ENCODE results near the gene CMTM2. TPM values are rescaled to one million over a fixed set of nuclear protein-coding genes. Genes with fewer than 3 reads are reported as not detected.

CMTM2 gene
- total and polyA plus RNA-seq, 9 of the 15 experiments (the other 6 are each of a cell fraction or from before 2014, with no cell fraction given): not detected

GRCh38 chr16:66549284-66550131, 29.8 kb upstream of the CMTM2 start, which contains the start of gene TK2 (continued):
- peak; percentile 36 for TF ChIP-seq TFAP4 (CRISPR knock-in tag; IDR thresholded peaks at IDR 0.05; ENCODE audit: borderline replicate concordance)
- TF ChIP-seq NR3C1 (CRISPR knock-in tag; IDR thresholded peaks at IDR 0.05): no peak
- TF ChIP-seq STAT6 (CRISPR knock-in tag; IDR thresholded peaks at IDR 0.05): no peak
- no peak for TF ChIP-seq ZNF717 (CRISPR knock-in tag; IDR thresholded peaks at IDR 0.05)
- no peak for TF ChIP-seq IFI16 (CRISPR knock-in tag; IDR thresholded peaks at IDR 0.05)
- TF ChIP-seq ZNF740 (CRISPR knock-in tag; IDR thresholded peaks at IDR 0.05): no peak
- TF ChIP-seq ZNF740 (tag; IDR thresholded peaks at IDR 0.05): no peak
- TF ChIP-seq FOSL1 (tag; conservative IDR thresholded peaks at IDR 0.05): no peak
- no peak for TF ChIP-seq SMAD2 (IDR thresholded peaks at IDR 0.05; ENCODE audit: low read depth, low read length)
- no peak for TF ChIP-seq ARHGAP35 (IDR thresholded peaks at IDR 0.05; ENCODE audit: partially characterized antibody)
- no peak for TF ChIP-seq TBL1XR1 (IDR thresholded peaks at IDR 0.05; ENCODE audit: low read length in 2 of 2)

Measured in K562 (cell line).